GM19397 (cell line): ENCODE measurements around the gene IL24.
"Not testable (repeated sequence)": the region's sequence is repeated elsewhere in the genome, so short reads cannot be mapped to it uniquely, and the experiment has no call there.

Source experiments
- ATAC-seq: cut with Tn5 transposase; IDR thresholded peaks from one replicate; pipeline ENCODE4 v1.9.1; 2021; ENCODE audit warnings: mild to moderate bottlenecking, moderate library complexity; ENCODE audit not compliant: unreplicated experiment

The IL24 gene, protein sequence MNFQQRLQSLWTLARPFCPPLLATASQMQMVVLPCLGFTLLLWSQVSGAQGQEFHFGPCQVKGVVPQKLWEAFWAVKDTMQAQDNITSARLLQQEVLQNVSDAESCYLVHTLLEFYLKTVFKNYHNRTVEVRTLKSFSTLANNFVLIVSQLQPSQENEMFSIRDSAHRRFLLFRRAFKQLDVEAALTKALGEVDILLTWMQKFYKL

DNA sequence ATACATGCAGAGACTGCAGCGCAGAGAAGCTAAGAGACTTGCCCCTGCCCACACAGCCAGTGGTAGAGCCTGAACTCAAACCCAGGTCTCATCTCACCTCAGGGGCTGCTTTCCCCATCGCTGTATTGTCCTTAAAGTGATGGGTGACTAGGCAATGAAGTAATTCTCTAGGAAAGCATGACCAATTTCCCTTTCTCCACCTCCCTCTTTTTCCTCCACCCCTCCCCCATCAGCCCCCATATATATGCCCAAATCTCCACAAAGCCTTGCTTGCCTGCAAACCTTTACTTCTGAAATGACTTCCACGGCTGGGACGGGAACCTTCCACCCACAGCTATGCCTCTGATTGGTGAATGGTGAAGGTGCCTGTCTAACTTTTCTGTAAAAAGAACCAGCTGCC, at the start of gene IL24:
Gene IL24, plus strand, starts transcription at position 269 of the 400 bp plus-strand sequence. CDS start 390 bp downstream, outside the sequence.
- ATAC-seq = no peak

DNA sequence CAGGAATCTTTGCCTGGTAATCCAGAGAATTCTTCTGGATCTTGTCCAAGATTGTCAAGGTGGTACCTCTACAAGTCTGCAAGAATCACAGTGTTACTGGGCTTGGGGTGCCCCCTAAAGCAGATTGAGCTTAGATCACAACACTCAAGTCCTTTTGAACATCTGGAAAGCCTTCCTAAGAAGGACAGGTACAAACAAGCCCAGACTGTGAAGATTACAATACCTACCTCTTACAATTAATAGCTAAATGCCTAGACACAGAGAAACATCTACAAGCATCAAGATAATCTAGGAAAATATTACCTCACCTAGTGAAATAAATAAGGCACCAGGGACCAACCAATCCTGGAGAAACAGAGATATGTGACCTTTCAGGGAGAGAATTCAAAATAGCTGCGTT, 49.3 kb upstream of the IL24 start:
- ATAC-seq = no peak

DNA sequence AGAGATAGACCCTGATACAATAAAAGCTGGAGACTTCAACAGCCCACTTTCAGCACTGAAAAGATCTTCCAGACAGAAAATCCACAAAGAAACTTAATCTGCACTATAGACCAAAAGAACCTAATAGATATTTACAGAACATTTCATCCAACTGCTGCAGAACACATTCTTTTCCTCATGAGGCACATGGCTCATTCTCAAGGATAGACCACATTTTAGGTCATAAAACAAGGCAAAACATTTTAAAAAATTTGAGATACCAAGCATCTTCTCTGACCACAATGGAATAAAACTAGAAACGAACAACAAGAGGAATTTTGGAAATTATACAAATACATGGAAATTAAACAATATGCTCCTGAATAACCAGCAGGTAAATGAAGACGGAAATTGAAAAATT, 46.8 kb upstream of the IL24 start:
- no peak for ATAC-seq

DNA sequence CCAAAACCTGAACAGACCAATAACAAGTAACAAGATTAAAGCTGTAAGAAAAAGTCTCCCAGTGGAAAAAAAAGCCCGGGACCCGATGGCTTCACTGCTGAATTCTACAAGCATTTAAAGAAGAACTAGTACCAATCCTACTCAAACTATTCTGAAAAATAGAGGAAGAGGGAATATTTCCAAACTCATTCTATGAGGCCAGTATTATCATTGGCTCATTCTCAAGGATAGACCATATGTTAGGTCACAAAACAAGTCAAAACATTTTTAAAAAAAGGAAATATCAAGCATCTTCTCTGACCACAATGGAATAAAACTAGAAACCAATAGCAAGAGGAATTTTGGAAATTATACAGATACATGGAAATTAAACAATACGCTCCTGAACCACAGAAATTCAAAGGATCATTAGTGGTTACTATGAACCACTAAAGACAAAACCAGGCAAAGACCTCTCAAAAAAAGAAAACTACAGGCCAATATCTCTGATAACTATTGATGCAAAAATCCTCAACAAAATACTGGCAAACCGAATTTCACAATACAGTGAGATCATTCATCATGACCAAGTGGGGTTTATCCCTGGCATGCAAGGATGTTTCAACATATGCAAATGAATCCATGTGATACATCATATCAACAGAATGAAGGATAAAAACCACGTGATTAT, 45.8 kb upstream of the IL24 start:
- no peak for ATAC-seq

DNA sequence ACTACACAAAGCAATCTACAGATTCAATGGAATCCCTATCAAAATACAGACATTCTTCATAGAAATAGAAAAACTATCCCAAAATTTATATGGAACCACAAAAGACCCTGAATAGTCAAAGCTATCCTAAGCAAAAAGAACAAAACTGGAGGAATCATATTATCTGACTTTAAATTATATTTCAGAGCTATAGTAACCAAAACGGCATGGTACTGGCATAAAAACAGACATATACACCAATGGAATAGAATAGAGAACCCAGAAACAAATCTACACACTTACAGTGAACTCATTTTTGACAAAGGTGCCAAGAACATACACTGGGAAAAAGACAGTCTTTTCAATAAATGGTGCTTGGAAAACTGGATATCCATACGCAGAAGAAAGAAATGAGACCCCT, 44.6 kb upstream of the IL24 start:
- not testable (repeated sequence) for ATAC-seq

DNA sequence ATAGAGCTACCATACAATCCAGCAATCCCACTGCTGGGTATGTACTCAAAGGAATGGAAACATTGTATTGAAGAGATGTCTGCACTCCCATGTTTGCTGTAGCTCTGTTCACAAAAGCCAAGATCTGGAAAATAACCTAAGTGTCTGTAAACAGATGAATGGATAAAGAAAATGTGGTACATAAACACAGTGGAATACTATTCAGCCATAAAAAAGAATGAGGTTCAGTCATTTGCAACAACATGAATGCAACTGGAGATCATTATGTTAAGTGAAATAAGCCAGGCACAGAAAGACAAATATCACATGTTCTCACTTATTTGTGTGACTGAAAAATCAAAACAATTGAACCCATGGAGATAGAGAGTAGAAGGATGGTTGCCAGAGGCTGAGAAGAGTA, 43.5 kb upstream of the IL24 start:
- ATAC-seq = not testable (repeated sequence)

DNA sequence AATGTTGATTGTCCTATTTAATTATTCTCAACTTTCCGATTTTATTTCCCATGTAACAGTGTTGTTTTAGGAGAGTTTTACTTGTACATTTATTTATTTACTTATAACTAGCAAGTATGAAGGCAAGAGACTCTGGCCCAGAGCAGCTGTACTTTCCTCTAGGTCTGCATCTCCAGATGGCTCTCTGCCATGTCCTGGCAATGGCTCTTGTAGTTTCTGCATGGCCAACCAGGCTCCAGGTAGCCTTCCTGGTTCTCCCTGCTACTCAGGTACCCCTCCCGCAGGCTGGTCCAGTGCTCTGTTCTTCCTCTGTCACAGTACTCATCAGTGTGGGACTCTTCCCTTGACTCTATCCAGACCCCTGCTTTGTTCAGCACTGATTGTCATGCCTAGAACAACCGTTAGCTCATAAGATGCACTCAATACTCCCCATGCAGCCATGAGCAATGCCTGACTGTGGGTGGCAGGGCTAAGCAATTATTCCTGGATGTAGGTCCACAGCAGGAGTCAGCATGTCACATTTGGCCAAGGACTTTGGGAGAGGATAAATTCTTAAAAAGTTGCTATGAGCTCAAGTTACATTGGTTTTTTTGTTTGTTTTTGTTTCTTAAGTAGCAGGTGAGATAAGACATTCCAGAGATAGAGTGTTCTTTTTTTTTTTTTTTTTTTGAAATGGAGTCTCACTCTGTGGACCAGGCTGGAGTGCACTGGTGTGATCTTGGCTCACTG, 42.7 kb upstream of the IL24 start:
- no peak for ATAC-seq

DNA sequence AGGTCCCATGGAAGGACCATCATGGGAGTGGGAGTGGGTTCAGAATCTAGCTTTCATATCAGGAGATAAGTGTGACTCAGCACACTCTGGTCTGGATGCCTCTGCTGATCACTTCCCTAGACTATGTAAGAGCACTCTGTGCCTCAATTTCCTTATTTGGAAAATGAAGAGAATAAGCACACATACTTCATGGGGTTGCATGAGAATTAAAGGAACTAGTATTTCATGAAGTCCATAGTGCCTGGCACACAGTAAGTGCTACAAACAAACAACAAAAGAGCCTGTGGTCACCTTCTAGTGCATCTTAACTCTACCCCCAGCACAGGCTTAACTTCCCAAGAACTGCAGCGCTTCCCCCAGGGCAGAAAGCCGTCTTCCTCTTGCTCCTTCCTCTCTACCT, 41.4 kb upstream of the IL24 start:
- ATAC-seq = no peak

DNA sequence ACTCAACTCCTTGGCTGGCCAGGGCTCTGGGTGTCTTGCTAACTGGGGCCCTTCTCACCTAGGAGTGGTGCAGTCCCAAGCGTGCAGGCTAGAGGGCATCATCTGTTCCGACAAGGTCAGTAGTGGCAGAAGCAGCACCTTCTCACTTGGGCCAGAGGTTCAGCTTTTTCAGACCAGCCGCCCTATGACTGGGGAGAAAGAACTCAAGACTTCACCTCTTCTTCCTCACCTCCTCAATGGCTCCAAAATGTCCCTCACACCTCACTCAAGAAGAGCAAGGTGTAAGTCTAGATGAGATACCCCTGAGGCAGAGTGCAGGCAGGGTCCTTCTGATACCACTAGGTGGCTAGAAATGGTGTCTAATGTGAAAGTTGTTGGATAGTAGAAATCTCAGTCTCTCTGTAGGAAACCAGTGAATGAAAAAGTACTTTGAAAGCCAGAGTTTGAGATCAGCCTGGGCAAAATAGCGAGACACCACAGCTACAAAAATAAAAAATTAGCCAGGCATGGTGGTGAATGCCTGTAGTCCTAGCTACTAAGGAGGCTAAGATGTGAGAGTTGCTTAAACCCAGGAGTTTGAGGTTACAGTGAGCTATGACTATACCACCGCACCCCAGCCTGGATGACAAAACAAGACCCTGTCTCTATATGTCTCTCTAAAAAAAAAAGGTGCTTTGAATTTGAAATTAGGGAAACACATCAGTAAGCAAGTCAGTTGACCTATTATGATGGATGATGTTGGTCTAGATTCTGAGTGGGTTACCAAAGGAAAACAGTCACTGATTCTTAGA, 40.4 kb upstream of the IL24 start:
- ATAC-seq = no peak

DNA sequence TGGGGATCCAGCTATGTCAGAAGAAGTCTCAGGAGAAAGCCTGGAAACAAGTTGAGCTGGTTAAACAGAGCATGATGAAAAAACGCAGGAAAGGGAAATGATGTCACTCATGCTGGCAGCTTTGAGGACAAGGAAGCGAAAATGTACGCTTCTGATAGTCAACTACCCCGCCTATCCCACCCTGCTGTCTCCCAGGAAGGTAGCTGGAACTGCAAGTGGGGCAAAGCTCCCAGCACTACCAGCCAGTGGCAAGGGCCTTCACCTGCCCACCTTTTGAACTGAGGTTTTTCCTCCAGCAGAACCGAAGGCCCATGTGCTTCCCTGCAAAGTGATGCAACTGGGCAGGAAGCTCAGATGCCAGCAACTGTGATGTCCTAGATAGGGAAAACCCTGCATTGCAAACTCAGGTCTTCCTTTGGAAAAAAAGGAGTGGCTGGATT, 38.1 kb upstream of the IL24 start:
- ATAC-seq = no peak

DNA sequence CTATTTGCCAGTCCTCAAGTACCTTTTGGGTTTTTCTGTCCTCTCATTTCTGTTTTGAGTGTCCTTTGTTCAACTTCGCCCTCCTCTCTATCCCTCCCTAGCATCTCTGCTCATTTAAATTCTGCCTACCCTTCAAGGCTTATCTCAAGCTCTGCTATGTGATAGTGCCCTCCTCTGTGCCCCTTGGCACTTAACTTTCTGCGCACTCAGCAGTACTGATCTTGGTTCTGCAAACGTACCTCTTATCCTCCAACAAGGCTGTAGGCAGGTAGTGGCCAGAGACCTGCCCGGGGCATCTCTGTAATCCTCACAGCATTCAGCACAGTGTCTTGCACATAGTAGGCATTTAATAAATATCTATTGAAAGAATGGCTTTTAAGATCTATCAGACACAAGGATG, 37.1 kb upstream of the IL24 start:
- no peak for ATAC-seq

DNA sequence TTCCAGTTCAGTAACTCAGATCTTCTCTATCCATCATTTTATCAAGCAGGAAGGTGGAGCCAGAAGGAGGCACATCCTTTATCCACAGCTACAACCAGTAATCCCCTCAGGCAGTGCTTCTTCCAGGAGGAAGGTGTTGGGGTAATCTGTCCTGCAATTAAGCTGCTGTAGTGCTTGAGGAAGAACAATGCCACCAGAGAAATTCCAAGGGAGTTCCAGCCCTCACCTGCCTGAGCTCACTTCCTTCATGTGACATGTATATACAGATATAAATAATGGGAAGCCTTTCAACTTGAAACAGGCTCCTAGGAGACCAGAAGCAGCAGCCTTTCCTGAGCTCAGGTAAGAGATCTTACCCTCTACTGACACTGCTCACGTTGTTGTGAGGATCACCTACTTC, 34.0 kb upstream of the IL24 start:
- ATAC-seq = no peak

DNA sequence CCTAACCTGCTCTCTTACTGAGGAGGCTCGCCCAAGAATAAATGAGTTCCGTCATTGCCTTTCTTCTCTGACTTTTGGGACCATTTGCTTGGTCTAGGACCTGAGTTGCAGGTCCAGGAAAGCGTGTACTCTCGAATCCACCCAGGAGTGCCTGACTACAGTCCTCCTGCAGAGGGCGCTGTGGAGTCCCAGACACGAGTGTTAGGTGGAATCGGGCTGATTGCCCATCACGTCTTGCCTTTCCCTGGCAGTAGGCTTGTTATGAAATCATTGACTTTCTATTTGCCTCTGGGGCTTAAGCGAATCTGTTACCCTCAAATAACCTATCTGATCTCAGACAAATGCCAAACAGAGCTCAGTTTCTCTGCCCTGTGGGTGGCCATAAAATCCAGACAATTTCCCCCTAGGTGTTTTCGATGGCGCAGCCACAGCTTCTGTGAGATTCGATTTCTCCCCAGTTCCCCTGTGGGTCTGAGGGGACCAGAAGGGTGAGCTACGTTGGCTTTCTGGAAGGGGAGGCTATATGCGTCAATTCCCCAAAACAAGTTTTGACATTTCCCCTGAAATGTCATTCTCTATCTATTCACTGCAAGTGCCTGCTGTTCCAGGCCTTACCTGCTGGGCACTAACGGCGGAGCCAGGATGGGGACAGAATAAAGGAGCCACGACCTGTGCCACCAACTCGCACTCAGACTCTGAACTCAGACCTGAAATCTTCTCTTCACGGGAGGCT, 32.1 kb upstream of the IL24 start, which contains the start of gene IL20:
Gene IL20, plus strand, starts transcription at position 685 of the 733 bp plus-strand sequence. CDS start 230 bp downstream, outside the sequence.
- no peak for ATAC-seq

DNA sequence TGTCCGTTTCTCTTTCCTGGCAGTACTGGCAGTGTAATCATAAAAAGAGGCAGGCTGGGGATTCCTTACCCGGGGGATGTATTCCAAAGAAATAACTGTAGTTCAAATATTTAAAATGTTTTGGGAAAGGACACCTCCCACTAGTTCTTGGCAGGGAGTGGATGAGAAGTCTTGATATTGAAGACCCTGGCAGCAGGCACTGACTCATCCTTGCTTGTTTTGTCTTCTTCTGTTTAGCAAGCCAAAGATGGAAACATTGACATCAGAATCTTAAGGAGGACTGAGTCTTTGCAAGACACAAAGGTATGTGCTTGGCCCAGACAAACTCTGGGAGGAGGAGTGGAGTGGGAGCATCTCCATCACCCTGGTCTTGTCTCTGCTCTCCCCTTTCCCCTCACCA, 31.2 kb upstream of the IL24 start:
- no peak for ATAC-seq

DNA sequence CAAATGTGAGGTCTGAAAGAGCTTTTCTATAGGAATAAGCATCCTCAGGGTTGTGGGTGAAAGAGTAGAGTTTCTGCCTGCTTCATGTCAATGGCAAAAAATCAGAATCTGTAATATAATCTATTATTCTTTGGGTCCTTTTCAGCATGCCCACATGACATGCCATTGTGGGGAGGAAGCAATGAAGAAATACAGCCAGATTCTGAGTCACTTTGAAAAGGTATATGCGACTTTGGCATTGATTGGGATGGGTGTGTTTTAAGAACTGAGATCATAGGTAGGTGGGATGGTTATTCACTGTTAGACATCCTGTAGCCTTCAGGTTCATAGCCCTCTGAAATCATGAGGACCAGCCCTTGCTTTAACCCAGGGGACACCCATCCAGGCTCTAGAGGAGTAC, 30.0 kb upstream of the IL24 start:
- ATAC-seq = no peak

DNA sequence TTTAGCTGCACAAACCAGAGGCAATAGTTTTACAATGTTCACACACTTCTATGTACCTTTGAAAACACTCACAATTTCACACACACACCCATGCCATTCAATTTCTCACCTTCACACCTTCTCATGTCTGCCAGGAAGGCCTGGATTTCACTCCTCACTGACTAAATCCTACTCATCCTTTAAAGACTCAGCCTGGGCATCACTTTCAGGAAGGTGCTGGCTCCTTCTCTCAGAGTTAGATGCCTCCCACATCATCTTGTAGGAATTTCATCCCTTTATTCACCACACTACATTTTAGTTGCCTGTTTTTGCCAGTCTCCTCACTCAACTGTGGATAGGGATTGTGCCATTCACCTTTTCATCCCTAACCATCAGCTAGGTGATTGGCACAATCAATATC, 29.5 kb upstream of the IL24 start:
- no peak for ATAC-seq

DNA sequence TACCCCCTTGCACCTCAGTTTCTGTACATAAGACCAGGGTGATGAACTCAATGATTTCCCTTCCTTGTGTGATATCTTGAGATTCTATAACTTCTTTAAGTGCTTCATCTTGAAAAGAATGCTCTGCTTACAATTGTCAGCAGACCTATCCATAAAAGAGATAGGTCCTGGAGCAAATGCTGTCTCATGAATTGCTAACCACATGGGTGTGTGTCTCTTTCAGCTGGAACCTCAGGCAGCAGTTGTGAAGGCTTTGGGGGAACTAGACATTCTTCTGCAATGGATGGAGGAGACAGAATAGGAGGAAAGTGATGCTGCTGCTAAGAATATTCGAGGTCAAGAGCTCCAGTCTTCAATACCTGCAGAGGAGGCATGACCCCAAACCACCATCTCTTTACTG, 29.0 kb upstream of the IL24 start:
- no peak for ATAC-seq

DNA sequence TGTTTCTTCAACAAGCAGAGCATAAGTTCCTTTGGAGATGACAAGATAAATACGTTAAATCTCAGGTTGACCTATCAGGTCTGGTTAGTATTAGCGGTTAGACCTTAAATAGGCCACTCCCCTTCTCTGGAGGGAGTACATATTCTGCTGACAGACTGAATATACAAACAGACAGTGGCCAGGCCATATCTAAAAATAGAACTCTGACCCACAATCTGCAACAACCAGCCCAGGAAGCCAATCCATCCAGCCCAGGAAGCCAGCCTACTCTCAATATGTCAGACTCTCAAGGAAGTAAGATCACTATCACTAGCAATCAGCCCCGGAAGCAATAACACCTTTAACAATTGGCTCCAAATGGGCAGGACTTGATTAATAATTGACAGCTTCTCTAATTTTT, 25.1 kb upstream of the IL24 start:
- ATAC-seq = no peak

DNA sequence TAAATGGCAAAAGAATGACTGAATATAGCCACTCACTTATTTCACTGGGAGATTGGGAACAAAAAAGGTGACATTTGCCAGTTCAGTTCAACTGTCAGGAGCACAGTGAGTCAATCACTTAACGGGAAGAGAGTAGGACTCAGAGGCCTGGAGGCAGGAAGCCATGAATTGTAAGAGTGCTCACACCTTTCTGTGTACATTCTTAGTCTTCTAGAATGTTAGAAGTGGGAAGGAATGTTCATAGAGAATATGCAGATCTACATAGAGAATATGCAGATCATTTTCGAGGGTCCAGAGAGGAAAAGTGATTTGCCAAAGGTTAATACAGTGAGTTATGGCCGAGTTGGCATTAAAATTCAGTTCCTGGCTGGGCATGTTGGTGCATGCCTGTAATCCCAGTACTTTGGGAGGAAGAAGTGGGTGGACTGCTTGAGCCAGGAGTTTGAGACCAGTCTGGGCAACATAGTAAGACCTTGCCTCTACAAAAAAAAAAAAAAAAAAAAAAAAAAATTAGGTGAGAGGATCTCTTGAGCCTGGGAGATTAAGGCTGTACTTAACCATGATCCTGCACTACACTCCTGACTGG, 23.5 kb upstream of the IL24 start:
- ATAC-seq = no peak

DNA sequence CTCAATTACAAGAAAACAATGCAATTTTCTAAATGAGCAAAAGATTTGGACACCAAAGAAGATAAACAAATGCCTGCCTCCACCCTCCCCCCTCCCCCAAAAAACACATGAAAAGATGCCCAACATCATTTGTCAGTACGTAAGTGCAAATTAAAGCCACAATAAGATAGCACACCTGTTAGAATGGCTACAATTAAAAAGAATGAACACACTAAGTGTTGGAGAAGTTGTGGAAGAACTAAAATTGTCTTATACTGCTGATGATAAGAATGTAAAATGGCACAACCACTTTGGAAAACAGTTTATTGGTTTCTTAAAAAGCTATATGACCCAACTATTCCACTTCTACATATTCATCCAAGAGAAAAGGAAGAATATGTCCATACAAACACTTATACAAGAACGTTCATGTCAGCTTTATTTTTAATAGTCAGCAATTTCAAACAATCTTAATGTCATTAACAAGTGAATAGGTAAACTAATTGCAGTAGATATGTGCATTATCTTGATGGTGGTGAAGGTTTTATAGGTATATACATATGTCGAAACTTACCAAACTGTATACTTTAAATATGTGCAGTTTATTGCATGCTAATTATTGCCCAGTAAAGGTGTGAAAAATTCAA, 21.4 kb upstream of the IL24 start:
- no peak for ATAC-seq
